Fibroblast of mammary gland (primary cell): ENCODE data around the gene OLFML2B.
A peak's percentile ranks its signal among the peaks of the same experiment; 100 is the strongest.

ENCODE experiments used
- DNase-seq: peaks from one replicate; pipeline ENCODE4 v3.0.0-alpha.2; 2010; ENCODE audit warnings: low read depth
- H3K4me3 ChIP-seq: 2 replicates; pipeline ENCODE4 v1.5.1; 2011; ENCODE audit warnings: low read depth, mild to moderate bottlenecking, low read length, moderate library complexity; ENCODE audit not compliant: control insufficient read depth
- CTCF ChIP-seq: conservative IDR thresholded peaks from 2 replicates; pipeline ENCODE4 v1.5.1; 2011; ENCODE audit warnings: low read depth, low read length, inconsistent platforms; ENCODE audit not compliant: control insufficient read depth, insufficient read depth

The OLFML2B gene

GRCh38 chr1:161986328-161986727, 37.3 kb downstream of the OLFML2B start:
- no peak overlapping the region for H3K4me3 ChIP-seq
- peak; percentile 16 for DNase-seq
- TF ChIP-seq CTCF = no peak

GRCh38 chr1:161985301-161985822, 38.3 kb downstream of the OLFML2B start:
- DNase-seq = no peak
- TF ChIP-seq CTCF = no peak
- no peak overlapping the region for H3K4me3 ChIP-seq

- DNase-seq = no peak
- H3K4me3 ChIP-seq = no peak overlapping the region
- no peak for TF ChIP-seq CTCF
These were observed 39.9 kb downstream of the OLFML2B start for GRCh38 chr1:161983725-161984124.

- TF ChIP-seq CTCF = no peak
- DNase-seq = no peak
- H3K4me3 ChIP-seq = no peak overlapping the region
These were observed 40.8 kb downstream of the OLFML2B start for GRCh38 chr1:161982917-161983316.

GRCh38 chr1:161982507-161982895, 41.2 kb downstream of the OLFML2B start:
- no peak overlapping the region for H3K4me3 ChIP-seq
- no peak for TF ChIP-seq CTCF
- no peak for DNase-seq

- no peak for TF ChIP-seq CTCF
These were observed 41.7 kb downstream of the OLFML2B start for GRCh38 chr1:161981735-161982506.

More at GRCh38 chr1:161981735-161982506, 41.7 kb downstream of the OLFML2B start:
- no peak overlapping the region for H3K4me3 ChIP-seq
- DNase-seq = no peak
